ENCODE data around the gene MAZ. TPM values are rescaled to one million over a fixed set of nuclear protein-coding genes. Genes with fewer than 3 reads are reported as not detected.

Gene MAZ
- total RNA-seq, 1 donor from 2014 or later: 120 TPM

GRCh38 chr16:29805232-29806098 is 864 bp upstream of the MAZ start:
- Mint-ChIP-seq H3K27ac (peak overlapping the region; percentile 98), H3K27me3 (ENCODE audit: insufficient read depth, low read depth) (peaks cover 10% of the 10 kb centered on the region), H3K36me3 (peaks cover 23% of the 10 kb centered on the region), H3K4me3 (peak overlapping the region; percentile 98), H3K9me3 (no peaks in the 10 kb centered on the region), H3K4me1 (peaks cover 42% of the 10 kb centered on the region)
- Histone ChIP-seq H3K4me3 (peak overlapping the region; percentile 50), H2AFZ (replicated peaks) (no peak overlapping the region), H3K36me3 (no peaks in the 10 kb centered on the region), H3K27ac (peak overlapping the region; percentile 86), H3K79me2 (ENCODE audit: low read depth) (peaks cover 39% of the 10 kb centered on the region), H3K9me3 (ENCODE audit: low read depth) (no peaks in the 10 kb centered on the region), H3F3A (ENCODE audit: low read depth) (peaks cover 69% of the 10 kb centered on the region), H4K20me1 (ENCODE audit: low read depth) (peaks cover 33% of the 10 kb centered on the region), H3K9ac (peak overlapping the region; percentile 12), H3K27me3 (no peaks in the 10 kb centered on the region), H3K4me2 (peak overlapping the region; percentile 86), H3K4me1 (peaks cover 33% of the 10 kb centered on the region)
- TF ChIP-seq CTCF (IDR thresholded peaks at IDR 0.05) (peak; percentile 20), EZH2 (IDR thresholded peaks at IDR 0.05) (no peak)
- DNase-seq (ENCODE audit: low spot score): peak; percentile 98

DNA sequence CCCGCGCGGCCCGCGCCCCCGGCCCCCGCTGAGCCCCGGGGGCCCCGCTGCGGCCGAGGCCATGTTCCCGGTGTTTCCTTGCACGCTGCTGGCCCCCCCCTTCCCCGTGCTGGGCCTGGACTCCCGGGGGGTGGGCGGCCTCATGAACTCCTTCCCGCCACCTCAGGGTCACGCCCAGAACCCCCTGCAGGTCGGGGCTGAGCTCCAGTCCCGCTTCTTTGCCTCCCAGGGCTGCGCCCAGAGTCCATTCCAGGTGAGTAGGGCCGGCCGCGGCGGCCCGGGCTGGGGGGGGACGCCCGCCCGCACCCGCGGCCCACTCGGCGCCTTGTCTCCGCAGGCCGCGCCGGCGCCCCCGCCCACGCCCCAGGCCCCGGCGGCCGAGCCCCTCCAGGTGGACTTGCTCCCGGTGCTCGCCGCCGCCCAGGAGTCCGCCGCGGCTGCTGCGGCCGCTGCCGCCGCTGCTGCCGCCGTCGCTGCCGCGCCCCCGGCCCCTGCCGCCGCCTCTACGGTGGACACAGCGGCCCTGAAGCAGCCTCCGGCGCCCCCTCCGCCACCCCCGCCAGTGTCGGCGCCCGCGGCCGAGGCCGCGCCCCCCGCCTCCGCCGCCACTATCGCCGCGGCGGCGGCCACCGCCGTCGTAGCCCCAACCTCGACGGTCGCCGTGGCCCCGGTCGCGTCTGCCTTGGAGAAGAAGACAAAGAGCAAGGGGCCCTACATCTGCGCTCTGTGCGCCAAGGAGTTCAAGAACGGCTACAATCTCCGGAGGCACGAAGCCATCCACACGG is 504 bp downstream of the MAZ start:
- peaks cover 38% of the 10 kb centered on the region for H3K4me1 ChIP-seq
- peaks cover 12% of the 10 kb centered on the region for H3K27me3 Mint-ChIP-seq (ENCODE audit: insufficient read depth, low read depth)
- no peak overlapping the region for H3K27ac Mint-ChIP-seq
- no peaks in the 10 kb centered on the region for H3K27me3 ChIP-seq
- no peak overlapping the region for H2AFZ ChIP-seq (replicated peaks)
- peak overlapping the region; percentile 48 for H3K27ac ChIP-seq
- H3K4me1 Mint-ChIP-seq: peaks cover 53% of the 10 kb centered on the region
- no peaks in the 10 kb centered on the region for H3K9me3 ChIP-seq (ENCODE audit: low read depth)
- TF ChIP-seq EZH2 (IDR thresholded peaks at IDR 0.05) (no peak), CTCF (IDR thresholded peaks at IDR 0.05) (no peak), EZH2phosphoT487 (IDR thresholded peaks at IDR 0.05) (no peak)
- H3K36me3 Mint-ChIP-seq: peaks cover 12% of the 10 kb centered on the region
- no peaks in the 10 kb centered on the region for H3K9me3 Mint-ChIP-seq
- peak overlapping the region; percentile 78 for H3K4me3 ChIP-seq
- H3K9ac ChIP-seq: no peak overlapping the region
- DNase-seq (ENCODE audit: low spot score): peak; percentile 82
- peaks cover 37% of the 10 kb centered on the region for H4K20me1 ChIP-seq (ENCODE audit: low read depth)
- peak overlapping the region; percentile 87 for H3K4me3 Mint-ChIP-seq
- peaks cover 83% of the 10 kb centered on the region for H3F3A ChIP-seq (ENCODE audit: low read depth)
- peaks cover 42% of the 10 kb centered on the region for H3K79me2 ChIP-seq (ENCODE audit: low read depth)
- no peaks in the 10 kb centered on the region for H3K36me3 ChIP-seq
- peak overlapping the region; percentile 88 for H3K4me2 ChIP-seq

DNA sequence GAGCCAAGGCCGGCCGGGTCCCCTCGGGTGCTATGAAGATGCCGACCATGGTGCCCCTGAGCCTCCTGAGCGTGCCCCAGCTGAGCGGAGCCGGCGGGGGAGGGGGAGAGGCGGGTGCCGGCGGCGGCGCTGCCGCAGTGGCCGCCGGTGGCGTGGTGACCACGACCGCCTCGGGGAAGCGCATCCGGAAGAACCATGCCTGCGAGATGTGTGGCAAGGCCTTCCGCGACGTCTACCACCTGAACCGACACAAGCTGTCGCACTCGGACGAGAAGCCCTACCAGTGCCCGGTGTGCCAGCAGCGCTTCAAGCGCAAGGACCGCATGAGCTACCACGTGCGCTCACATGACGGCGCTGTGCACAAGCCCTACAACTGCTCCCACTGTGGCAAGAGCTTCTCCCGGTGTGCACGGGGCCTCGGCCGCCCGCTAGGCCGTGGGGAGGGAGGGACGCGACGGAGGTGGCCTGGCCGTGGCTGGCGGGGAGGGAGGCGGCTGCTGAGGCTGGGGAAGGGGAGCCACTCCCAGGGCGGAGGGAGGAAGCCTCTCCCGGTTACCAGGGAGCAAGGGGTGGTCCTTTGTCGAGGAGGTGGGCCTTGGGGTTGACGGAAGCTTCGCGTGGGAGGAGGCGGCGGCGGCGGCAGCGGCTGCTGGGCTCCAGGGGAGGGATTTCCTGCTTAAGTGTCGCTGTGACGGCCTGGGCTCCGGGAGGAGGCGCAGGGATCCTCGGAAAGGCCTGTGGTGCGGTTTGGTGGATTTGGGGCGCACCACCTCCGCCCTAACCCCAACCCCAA is 1.3 kb downstream of the MAZ start:
- H3K9me3 ChIP-seq (ENCODE audit: low read depth): no peaks in the 10 kb centered on the region
- H3K27ac ChIP-seq: peak overlapping the region; percentile 48
- peaks cover 37% of the 10 kb centered on the region for H4K20me1 ChIP-seq (ENCODE audit: low read depth)
- Mint-ChIP-seq H3K4me3 (peak overlapping the region; percentile 87), H3K4me1 (peaks cover 51% of the 10 kb centered on the region), H3K27ac (peak overlapping the region; percentile 60), H3K9me3 (no peaks in the 10 kb centered on the region), H3K27me3 (ENCODE audit: insufficient read depth, low read depth) (peaks cover 12% of the 10 kb centered on the region), H3K36me3 (peaks cover 12% of the 10 kb centered on the region)
- DNase-seq (ENCODE audit: low spot score): peak; percentile 89
- H3K4me3 ChIP-seq: peak overlapping the region; percentile 72
- H3K9ac ChIP-seq: no peak overlapping the region
- H3K4me1 ChIP-seq: peaks cover 38% of the 10 kb centered on the region
- H3K36me3 ChIP-seq: no peaks in the 10 kb centered on the region
- no peak overlapping the region for H2AFZ ChIP-seq (replicated peaks)
- TF ChIP-seq CTCF (IDR thresholded peaks at IDR 0.05): peak; percentile 55
- TF ChIP-seq EZH2phosphoT487 (IDR thresholded peaks at IDR 0.05): no peak
- peak overlapping the region; percentile 88 for H3K4me2 ChIP-seq
- H3K27me3 ChIP-seq: no peaks in the 10 kb centered on the region
- H3K79me2 ChIP-seq (ENCODE audit: low read depth): peaks cover 47% of the 10 kb centered on the region
- H3F3A ChIP-seq (ENCODE audit: low read depth): peaks cover 83% of the 10 kb centered on the region
